ENCODE measurements around the gene GJD4. TPM values are rescaled to one million over a fixed set of nuclear protein-coding genes. Genes with fewer than 3 reads are reported as not detected.

The GJD4 gene
- total RNA-seq, 1 donor: 0.09 TPM

DNA sequence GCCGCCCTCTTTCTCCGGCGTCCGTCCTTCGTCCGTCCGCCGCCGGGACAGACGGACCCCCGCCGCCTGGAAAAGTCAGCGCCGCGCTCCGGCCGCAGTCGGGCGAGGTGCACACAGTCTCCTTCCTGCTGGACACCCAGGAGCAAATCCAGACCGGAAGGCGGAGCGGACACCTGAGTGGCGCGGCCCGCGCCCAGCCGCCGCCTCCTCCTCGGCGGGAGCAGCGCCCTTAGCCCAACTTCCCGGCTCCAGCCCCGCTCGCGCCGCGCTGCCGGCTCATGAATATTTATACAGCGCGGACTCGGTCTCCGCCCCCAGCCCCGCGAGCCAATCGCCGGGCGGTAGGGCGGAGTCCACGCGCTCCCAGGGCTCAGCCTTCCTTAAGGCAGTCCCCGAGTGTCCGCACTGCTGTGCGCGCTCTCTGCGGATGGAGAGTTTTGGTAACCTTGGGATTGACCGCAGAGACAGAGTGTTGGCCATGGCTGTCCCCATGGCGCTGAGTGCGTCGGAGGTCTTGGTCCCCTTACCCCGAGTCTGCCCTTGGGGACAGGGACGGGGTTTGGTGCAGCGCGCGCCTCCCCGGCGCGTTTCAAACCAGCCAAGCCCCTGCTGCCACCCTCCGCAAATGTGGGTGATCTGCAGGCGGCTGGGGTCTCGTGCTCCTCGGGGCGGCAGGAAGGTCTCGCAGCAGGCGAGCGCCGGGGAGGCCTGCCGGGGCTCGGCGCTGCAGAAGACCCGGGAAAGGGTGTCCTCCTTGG, 37.1 kb downstream of the GJD4 start, which contains the start of gene FZD8:
Gene FZD8, minus strand, starts transcription at position 262 of the 758 bp plus-strand sequence. CDS start 867 bp downstream, outside the sequence.
- H3K4me3 ChIP-seq (ENCODE audit: low read depth, low read length): peak within 1 kb of the TSS; percentile 84
- DNase-seq (ENCODE audit: low read depth): peak; percentile 93
- TF ChIP-seq, protein P1, sequence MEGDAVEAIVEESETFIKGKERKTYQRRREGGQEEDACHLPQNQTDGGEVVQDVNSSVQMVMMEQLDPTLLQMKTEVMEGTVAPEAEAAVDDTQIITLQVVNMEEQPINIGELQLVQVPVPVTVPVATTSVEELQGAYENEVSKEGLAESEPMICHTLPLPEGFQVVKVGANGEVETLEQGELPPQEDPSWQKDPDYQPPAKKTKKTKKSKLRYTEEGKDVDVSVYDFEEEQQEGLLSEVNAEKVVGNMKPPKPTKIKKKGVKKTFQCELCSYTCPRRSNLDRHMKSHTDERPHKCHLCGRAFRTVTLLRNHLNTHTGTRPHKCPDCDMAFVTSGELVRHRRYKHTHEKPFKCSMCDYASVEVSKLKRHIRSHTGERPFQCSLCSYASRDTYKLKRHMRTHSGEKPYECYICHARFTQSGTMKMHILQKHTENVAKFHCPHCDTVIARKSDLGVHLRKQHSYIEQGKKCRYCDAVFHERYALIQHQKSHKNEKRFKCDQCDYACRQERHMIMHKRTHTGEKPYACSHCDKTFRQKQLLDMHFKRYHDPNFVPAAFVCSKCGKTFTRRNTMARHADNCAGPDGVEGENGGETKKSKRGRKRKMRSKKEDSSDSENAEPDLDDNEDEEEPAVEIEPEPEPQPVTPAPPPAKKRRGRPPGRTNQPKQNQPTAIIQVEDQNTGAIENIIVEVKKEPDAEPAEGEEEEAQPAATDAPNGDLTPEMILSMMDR (IDR thresholded peaks at IDR 0.05; ENCODE audit: insufficient read depth, low read length): peak; percentile 34

DNA sequence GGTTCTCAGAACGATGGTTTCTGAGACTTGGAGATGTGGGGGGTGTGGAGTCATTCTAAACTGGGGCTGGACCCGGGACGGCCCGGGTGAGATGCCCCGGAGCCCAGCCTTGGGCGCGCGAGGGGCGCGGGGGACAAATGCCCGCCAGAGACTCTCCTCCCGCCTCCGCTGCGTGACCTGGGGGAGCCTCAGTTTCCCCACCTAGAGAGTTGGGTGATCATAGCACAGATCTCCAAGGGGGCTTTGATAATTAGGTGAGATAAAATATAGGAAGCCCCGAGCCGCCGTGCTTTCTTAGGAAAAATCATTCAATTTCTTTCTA, 37.6 kb downstream of the GJD4 start:
- no peak for DNase-seq (ENCODE audit: low read depth)
- TF ChIP-seq, protein P1 (IDR thresholded peaks at IDR 0.05; ENCODE audit: insufficient read depth, low read length): no peak
- H3K4me3 ChIP-seq (ENCODE audit: low read depth, low read length): peak overlapping the region; percentile 84

DNA sequence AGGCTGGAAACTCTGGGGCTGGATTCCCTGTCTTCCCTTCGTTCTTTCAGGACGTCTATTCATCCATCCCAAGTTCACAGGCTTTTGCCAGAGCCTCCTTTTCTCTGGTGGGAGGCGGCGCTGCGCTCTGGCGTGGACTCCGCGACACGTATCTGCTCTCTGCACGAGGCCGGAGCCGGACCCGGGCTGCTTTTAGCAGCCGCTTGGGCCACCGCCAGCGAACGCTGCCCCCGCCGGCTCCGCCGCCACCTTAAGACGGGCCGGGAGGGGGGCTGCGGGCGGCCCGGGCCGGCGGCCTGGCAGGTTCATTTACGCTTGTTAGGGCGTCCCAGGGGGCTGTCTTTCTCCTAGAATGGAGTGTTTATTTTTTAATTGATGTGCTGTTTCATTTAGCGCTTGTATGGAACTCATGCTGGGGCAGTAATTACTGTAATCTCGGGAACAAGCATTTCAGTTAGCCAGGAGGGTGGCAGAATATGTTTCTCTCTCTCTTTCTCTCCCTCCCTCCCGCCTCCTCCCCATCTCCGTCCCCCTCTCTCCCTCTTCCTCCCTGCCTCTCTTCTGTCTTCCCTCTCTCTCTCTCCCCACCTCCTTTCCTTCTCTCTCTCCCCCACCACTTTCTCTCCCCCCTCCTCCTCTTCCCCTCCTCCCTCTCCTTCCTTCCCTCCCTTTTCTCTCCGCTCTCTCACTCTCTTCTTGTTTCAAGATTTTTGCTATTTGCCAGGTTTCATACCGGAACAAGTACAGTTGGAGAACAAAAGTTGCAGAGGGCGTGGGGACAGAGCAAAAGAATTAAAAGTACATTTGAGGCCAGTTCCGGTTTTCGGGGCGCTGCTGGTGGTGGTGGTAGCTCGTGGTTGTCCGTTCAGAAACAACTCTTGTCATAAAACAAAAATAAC, 38.3 kb downstream of the GJD4 start:
- peak overlapping the region; percentile 84 for H3K4me3 ChIP-seq (ENCODE audit: low read depth, low read length)
- TF ChIP-seq, protein P1 (IDR thresholded peaks at IDR 0.05; ENCODE audit: insufficient read depth, low read length): no peak
- DNase-seq (ENCODE audit: low read depth): peak; percentile 84

DNA sequence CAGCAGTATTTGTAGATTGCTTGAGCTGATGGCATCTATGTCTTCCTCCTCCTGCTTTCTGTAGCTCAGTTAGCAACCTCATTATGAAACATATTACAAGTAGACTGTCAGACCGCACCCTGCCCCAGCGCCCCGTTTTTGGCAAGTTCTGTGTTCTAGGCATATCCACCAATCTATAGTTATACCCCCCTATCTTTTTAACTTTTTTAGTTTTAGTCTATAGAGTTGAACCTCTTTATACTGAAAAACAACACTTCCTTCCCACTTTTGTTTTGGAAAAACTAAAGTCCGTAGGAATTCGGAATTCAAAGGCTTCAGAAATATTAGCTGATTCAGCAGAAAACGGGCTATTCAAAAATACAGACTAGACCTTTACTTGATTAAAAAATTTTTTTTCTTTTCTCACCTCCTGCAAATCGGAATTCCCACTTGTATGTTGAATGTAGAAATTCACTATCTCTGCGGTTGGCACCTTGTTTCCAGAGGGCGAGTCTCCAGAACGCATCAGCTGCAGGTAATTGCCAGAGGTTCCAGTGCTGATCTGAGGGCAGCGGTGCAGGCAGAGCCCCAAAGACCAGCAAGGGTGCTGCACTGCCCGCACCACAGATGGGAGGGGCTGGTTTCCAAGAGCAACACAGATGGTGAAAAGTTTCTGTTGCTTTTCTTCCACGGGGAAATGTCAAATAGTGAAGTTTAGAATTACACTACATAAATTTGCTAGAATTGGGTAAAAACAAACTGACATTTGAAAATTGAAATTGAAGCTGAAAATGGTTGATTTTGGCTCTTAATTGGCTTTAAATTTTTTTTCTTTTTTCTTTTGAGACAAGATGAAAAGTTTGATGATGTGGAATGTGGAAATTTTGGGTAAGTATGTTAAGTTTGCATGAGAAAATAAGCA, 39.2 kb downstream of the GJD4 start:
- peak; percentile 24 for DNase-seq (ENCODE audit: low read depth)
- TF ChIP-seq, protein P1 (IDR thresholded peaks at IDR 0.05; ENCODE audit: insufficient read depth, low read length): no peak
- peak overlapping the region; percentile 84 for H3K4me3 ChIP-seq (ENCODE audit: low read depth, low read length)

DNA sequence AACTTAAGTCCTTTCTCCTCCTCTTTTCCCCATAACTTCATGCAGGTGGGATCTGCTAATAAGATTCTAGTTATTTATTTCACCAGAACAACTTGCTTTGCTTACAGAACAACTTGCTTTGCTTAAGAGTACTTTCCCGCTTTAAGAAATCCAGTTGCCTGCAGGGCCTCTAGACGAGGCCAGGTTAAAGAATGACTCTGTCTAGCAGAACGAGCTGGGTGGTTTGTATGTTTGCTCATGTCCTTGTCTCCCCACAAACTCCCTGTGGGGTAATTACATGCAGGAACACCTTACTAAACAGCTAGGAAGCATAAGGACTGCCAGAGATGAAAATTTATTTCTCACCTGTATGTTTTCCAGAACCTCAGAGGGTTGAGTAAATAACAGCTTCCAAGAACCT, 45.8 kb downstream of the GJD4 start:
- TF ChIP-seq, protein P1 (IDR thresholded peaks at IDR 0.05; ENCODE audit: insufficient read depth, low read length): no peak
- H3K4me3 ChIP-seq (ENCODE audit: low read depth, low read length): no peak overlapping the region
- no peak for DNase-seq (ENCODE audit: low read depth)

DNA sequence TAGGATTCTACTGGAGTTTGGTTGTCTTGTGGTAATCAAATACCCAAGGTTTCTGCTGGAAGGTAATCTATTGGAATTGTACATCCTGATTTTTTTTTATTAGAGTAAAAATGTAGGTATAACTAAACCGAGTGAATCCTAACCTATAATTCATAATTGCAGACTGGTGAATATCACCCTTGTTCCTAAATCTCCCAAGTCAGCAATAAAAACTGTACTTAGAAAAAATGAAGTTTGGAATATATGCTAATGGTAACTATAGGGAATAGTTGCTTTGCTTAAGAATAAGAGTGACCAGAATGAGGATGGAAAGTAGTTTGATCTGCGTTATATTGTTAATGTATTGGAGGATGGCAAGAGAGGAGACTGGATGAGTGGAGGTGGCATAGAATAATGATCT, 47.7 kb downstream of the GJD4 start:
- TF ChIP-seq, protein P1 (IDR thresholded peaks at IDR 0.05; ENCODE audit: insufficient read depth, low read length): no peak
- no peak for DNase-seq (ENCODE audit: low read depth)
- H3K4me3 ChIP-seq (ENCODE audit: low read depth, low read length): no peak overlapping the region
